Eye (tissue), 1 donor: Measurements from ENCODE around the gene SLC16A9.
A peak's percentile ranks its signal among the peaks of the same experiment; 100 is the strongest.
"Not testable (repeated sequence)": the region's sequence is repeated elsewhere in the genome, so short reads cannot be mapped to it uniquely, and the experiment has no call there.

ENCODE experiments used
- DNase-seq: peaks from one replicate; pipeline ENCODE4 v3.0.0-alpha.2; 2015

Gene SLC16A9, protein sequence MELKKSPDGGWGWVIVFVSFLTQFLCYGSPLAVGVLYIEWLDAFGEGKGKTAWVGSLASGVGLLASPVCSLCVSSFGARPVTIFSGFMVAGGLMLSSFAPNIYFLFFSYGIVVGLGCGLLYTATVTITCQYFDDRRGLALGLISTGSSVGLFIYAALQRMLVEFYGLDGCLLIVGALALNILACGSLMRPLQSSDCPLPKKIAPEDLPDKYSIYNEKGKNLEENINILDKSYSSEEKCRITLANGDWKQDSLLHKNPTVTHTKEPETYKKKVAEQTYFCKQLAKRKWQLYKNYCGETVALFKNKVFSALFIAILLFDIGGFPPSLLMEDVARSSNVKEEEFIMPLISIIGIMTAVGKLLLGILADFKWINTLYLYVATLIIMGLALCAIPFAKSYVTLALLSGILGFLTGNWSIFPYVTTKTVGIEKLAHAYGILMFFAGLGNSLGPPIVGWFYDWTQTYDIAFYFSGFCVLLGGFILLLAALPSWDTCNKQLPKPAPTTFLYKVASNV

DNA sequence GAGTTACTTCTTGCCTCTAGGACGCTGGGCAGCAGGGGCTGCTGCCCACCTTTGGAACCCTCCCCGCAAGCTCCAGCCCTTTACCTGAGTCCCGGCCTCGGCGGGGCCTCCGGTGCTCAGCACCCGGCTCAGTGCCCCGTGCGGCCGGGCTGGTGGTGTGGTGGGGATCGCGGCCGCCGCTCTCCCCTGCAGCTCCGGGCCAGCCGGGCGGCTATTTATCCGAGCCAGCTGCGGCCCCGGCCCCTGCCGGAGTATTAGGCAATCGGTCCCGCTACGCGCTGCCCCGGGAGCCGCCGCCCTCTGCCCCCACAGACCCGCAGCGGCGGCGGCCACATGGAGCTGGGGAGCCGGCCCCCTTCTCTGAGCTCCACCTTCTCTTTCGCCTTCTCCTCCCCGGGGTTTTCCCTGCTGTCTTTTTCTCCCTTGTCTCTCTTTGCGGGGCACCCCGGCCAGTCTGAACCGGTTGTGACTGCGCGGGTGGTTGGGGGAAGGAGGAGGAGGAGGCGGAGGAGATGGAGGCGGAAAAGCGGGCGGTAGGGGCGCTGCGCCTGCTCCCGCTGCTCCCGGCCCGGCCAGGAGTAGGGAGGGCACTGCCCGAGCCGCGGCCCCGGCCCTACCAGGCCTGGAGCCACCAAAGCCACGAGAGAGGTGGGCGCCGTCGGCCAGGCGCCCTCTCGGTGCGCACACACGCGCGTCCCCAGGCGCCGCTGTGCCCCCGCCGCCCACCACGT is at the start of gene SLC16A9:
TSS of gene SLC16A9 (minus strand) at position 456 of the 731 bp plus-strand sequence. CDS start 25,559 bp downstream, outside the sequence.
- DNase-seq, result peak; percentile 95

DNA sequence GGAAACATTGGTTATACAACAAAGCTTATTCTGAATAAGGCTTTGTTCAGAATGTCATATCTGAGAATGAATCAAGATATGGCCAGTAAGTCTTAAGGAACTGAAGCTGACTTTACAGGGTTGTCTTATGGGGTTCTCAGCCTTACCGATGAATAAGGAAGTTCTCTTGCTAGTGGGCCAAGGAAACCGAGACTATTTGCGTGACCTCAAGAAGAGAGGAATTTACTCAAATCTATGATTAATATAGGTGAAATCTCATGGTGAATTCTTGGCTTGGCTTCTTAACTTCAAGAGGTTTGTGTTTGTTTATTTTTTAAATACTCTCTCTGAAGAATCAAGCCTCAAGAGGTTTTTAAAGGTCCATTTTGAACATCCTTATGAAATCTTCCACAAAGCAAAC is 48.3 kb upstream of the SLC16A9 start:
- DNase-seq, result no peak

DNA sequence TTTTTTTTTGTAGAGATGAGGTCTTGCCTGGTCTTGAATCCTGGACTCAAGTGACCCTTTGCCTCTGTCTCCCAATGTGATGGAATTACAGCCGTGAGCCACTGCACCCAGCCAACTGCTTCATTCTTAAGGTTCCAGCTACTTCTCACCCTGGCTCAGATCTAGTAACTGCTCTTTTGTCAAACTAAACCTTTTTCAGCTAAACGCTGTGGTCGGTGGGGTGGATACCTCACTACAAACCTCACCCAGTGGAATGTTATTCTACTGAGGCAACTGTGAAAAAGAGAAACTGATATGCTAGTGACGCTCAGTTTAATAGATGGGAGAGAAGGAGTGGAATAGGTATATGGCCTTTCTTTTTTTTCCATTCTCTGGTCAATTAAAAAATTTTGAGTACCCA is 45.3 kb upstream of the SLC16A9 start:
- no peak for DNase-seq

DNA sequence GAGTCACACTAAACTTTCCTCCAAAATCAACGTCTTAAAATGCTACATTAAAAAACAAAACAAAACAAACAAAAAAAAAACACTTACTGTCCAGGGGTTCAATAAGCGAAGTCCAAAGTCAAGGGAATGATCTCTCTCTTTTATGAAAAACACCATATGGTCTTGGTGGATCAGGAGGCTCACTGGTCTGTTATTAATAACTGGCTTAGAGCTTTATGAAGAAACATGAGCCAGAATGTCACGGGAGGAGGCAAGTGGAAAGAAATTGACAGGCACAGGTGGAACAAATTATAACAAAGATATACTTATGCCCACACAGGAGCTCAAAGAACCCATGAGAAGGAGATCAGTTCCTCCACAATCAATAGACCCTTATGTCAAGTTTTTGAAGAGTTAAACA is 43.6 kb upstream of the SLC16A9 start, which contains the start of gene MRLN:
TSS of gene MRLN (minus strand) at position 189 of the 400 bp plus-strand sequence.
- DNase-seq, result peak; percentile 62

DNA sequence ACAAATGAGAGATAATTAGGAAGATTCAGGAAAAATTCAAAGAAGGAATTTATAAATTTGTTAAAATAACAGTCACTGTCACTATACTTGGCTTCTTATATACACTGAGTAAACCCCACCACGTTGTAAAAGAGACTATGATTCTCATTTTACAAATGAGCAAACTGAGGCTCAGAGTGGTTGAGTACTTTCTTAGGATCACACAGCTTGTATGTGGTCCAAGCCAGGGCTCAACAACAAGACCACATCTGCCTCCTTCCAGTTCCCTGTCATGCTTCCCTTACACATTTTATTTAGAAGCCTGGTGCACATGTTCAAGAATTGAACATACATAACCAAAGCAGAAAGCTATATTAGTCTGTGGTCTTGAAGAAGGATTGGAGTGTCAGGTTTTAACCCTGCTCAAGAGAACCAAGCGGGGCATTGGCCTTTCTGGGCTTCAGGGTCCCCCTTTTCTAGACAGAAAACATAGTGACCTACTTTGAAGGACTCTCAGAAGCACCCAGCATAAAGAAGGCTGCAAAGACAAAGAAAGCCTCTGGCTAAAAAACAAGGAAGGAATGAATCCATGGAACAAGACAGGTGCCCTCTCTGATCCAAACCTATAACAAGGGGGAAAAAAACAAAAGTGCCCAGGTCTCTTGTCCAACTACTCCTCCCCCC is 42.8 kb upstream of the SLC16A9 start:
- DNase-seq, result no peak

DNA sequence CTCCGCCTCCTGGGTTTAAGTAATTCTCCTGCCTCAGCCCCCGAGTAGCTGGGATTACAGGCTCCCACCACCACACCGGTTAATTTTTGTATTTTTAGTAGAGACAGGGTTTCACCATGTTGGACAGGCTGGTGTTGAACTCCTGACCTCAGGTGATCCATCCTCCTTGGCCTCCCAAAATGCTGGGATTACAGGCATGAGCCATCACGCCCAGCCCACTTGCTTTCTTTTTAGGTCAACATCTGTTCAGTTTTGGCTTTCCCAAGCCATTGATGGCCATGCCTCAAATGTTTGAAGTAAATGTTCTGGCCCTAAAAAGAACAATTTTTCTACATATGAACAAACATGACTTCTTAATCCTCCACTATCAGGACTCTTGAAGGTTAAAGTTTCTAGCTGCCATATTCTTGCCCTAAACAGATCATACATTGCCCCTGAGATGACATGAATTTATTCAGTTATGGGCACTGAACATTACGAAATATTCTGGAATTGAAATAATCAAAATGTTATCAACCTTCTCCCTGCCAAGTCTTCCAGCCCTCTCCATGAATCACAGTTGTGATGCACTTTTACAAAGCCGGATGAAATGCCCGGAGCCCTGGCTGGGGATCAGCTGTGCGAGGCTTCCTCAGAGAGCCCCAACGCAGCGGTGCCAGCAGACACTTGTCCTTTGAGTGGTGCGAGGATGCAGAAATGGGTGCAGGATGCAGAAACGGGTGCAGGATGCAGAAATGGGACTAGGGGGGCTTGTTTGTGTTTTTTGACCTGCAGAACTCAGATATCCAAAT is 40.7 kb upstream of the SLC16A9 start:
- DNase-seq, result no peak

DNA sequence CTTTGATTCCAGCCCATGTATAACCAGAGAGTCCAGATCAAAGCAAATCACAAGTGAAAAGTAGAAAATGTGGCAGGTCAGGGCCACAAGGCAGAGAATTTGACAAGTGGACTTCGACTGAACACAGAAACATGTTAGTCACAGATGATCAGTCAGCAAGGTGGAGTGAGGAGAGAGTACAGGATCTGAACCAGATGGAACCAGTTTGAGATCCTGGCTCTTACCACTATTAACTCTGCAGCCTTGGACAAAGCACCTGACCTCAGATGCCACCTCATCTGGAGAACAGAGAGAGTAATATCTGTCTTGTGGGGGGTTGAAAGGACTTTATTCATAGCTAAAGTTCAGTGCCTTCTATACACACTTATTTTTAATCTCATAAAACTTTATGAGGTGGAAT is 39.2 kb upstream of the SLC16A9 start:
- no peak for DNase-seq

DNA sequence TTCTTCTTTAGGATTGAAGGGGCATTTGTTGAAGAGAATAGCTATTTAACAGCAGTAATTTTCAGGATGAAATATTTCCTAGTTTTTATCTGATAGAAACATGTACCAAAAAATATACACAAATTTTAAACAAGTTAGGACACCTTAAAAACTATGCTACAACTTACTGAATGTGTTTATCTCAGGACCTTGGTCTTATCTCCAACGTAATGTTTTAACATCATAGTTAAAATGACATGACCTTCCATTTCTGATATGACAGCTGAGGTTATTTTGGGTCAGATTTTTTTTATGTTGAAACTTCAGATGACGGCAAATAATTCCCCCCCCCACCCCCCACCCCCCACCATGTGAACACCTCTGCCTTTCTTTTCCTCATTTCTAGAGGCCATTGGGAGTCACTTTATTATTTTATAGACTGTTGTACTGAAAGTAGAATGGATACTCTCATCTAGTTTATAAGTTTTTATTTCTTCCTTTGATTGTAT is 35.6 kb upstream of the SLC16A9 start:
- DNase-seq, result no peak

DNA sequence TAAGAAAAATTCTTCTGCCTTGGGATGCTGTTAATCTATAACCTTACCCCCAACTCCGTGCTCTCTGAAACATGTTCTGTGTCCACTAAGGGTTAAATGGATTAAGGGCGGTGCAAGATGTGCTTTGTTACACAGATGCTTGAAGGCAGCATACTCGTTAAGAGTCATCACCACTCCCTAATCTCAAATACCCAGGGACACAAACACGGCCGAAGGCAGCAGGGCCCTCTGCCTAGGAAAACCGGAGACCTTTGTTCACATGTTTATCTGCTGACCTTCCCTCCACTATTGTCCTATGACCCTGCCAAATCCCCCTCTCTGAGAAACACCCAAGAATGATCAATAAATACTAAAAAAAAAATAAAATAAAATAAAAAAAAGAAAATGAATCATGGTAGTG is 35.1 kb upstream of the SLC16A9 start:
- not testable (repeated sequence) for DNase-seq

DNA sequence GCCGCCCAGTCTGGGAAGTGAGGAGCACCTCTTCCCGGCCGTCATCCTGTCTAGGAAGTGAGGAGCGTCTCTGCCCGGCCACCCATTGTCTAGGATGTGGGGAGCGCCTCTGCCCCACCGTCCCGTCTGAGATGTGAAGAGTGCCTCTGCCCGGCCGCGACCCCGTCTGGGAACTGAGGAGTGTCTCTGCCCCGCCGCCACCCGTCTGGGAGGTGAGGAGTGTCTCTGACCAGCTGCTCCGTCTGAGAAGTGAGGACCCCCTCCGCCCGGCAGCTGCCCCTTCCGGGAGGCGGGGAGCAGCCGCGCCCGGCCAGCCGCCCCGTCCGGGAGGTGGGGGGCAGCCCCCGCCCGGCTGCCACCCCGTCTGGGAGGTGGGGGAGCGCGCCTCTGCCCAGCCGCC is 34.5 kb upstream of the SLC16A9 start:
- not testable (repeated sequence) for DNase-seq

DNA sequence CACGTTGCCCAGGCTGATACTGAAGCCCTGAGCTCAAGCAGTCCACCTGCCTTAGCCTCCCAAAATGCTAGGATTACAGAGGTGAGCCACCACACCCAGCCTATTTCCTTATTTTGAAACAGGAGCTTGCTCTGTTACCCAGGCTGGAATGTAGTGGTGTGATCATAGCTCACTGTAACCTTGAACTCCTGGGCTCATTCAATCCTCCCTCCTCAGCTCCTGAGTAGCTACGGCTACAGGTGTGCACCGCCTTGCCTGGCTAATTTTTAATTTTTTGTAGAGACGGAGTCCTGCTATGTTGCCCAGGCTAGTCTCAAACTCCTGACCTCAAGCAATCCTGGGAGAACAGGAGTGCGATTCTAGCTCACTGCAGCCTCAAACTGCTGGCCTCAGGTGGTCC is 31.9 kb upstream of the SLC16A9 start:
- no peak for DNase-seq

DNA sequence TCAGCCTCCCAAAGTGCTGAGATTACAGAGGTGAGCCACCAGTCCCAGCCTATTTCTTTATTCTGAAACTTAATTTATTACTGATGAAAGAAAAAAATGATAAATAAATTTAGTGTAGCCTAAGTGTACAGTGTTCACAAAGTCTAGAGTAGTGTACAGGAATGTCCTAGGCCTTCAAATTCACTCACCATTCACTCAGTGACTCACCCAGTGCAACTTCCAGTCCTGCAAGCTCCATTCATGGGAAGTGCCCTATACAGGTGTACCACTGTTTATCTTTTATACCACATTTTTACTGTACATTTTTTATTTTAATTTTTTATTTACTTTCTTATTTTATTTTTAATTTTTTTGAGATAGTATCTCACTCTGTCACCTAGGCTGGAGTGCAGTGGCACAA is 31.4 kb upstream of the SLC16A9 start:
- no peak for DNase-seq

DNA sequence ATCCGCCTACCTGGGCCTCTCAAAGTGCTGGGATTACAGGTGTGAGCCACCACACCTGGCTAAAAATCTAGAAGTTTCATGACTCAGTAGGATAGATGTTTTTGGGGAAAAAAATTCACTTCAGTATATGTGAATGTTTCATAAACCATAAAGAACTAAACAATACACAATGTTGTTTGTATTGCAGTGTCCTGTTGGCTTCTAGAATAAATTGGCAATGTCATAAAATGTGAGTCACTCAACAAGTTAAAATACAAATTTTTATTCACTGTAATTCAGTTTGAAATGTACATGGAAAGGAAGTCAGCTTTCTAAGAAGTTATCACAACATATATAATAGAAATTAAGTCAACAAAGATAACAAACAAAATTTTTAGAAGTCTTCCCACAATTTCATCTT is 27.1 kb upstream of the SLC16A9 start:
- DNase-seq, result no peak

DNA sequence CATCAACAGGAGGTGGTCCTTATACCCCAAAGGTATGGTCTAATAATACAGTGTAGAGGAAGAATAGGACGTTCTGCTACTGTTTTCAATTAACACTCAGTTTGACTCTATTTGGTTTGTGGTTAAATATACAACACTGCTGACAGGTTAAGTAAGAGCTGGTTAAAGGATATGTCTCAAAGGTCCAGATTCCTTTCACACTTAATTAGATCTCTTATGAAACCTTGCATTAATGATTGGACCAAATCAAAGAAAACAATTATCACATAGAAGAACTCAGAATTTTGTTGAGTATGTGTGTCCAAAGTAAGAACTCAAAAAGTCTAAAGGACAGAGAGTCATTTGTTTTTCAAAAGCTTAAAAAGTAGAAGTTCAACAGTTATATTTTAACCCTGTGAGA is 25.6 kb upstream of the SLC16A9 start:
- no peak for DNase-seq

DNA sequence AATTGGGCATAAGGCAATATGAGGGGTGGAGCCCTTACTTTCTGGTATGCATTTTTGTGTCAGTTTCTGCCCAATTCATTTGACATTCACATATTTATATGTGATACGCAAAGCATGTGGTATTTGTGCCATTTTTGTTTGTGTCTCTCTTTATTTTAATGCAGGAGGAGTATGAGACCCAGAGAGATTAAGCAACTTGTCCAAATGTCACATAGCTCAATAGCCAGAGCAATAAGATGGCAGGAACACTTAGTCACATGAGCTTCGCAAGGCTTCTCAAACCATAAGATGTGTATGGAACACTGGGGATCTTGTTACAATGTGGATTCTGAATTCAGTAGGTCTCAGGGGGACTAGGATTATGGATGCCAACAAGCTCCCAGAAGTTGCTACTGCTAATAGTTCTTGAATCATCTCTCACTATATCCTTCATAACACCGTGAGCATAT is 24.4 kb upstream of the SLC16A9 start:
- no peak for DNase-seq

DNA sequence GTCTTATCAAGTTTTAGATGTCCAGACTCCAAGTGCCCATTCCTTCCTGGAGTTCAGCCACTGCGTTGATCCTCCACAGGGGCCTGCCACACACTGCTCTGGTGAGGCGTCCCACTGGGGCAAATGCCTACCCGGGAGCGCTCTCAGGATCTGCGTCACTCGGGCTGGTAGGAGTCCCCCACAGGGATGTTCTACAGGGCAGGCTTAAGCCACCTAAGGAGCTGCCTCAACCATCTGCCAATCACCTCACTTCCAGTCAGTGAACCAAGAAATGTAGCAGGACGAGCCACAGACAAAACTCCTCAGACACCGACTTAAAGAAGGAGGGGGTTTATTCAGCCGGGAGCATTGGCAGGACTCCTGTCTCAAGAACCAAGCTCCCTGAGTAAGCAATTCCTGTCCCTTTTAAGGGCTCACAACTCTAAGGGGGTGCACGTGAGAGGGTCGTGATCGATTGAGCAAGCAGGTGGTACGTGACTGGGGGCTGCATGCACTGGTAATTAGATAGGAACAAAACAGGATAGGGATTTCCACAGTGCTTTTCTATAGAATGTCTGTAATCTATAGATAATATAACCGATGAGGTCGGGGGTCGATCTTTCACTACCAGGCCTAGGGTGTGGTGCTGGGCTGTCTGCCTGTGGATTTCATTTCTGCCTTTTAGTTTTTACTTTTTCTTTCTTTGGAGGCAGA is 23.8 kb upstream of the SLC16A9 start:
- not testable (repeated sequence) for DNase-seq

DNA sequence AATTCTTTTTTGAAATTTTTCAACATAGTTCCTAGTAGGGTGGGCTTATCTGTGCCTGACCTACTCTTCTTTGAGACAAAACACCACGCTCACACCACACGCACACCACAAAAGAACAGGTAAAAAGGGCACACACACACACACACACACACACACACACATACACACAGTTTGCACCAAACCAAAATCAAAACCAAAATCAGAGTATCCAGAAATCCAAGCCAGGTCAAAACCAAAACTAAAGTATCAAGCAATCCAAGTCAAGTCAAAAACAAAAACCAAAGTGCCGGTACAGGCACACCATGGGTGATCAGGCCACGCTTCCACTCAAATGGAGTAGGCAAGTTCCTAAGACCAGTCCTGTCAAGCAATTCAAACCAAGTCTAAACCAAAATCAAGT is 23.2 kb upstream of the SLC16A9 start:
- not testable (repeated sequence) for DNase-seq

DNA sequence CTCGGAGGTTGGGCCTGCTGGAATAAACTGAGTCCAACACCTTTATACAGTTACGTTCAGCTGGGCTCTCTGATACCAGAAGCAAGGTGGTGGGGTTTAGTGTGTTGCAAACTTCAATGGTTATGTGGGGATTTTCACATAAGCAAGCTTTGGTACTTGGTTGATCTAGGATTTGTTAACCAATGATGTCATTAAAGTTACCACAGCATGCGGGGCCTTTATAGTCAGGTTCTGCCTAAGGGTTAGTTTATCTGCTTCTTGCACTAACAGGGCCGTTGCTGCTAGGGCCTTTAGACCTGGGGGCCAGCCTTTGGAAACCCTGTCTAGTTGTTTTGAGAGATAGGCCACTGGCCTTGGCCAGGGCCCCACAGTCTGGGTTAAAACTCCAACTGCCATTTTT is 19.5 kb upstream of the SLC16A9 start:
- not testable (repeated sequence) for DNase-seq

DNA sequence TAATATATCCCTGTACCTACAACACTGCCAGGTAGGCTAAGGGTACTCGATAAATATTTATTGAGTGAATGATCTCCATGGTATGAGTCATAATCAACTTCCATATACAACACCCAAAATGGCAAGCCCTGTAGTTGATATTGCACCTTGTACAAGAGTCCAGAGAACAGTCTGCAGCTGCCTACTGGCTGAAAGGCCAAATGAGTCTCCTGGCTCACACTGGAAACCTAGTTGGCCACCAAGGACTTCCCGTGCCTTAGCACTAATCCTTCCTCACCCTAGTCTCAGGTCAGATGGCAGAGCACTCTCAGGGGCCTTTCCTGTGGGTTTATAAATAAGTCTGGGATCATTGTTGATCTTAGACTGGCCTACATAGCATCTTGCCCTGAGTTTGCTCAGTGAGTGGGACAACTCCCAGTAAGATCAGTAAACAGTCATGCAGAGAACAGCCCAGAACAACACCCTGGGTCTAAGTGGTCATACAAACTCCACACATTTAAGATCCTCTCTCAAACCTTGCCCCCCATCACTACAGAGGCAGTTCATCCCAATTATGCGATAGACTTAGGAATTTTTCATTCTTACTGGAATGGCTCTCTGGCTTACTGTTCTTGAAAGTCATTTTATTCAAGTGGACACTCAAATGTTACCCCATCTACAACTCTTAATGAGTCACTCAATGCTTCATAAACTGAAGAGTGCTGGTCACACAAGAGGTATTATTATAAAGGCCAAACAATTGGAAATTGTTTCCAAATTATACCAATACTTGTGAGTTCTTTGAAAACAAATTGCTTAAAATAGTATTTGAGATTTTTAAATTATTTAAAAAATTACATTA is 14.7 kb upstream of the SLC16A9 start:
- DNase-seq, result no peak

DNA sequence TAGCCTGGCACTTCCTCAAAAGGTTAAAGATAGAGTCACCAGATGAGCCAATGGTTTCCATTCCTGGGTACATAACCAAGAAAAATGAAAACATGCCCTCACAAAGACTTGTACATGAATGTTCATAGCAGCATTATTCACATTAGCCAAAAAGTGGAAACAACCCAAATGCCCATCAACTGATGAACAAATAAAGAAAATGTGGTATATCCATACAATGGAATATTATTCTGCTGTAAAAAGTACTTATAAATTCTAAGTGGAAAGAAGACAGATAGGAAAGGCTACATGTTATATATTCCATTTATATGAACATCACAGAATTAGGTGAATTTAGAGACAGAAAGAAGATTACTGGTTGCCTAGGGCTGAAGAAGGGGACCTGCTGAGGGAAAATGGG is 10.7 kb upstream of the SLC16A9 start:
- DNase-seq, result no peak

DNA sequence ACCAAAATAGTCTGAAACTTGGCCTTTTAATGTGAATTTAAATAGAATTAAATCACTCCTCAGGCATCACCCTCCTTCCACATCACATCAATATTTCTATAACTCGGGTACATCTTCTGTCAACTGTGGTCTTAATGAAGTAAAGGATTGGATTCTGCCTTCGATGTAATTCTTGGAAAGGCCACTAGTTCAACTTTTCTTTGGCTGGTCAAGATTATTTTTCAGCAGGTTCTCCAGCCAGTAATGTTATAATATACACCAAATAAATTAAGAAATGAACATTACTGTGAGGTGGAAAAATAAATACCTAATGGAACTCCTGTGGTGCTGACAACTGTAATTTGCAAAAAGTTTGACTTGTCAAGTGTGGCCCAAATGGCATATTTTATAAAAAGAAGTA is 9.7 kb upstream of the SLC16A9 start:
- DNase-seq, result no peak
